Measurements from ENCODE around the gene PACS2. TPM values are rescaled to one million over a fixed set of nuclear protein-coding genes. Genes with fewer than 3 reads are reported as not detected.

PACS2 gene
- total RNA-seq, 4 donors from 2014 or later, result 61.5 to 91.1 (median 74.7) TPM

- Histone ChIP-seq H3K4me1 (peaks cover 0 to 82% (median 31%) of the 10 kb centered on the region in 3 donors), H3K4me3 (no peak overlapping the region), H3K27me3 (no peaks in the 10 kb centered on the region), H3K36me3 (no peaks in the 10 kb centered on the region), H3K9me3 (no peaks in the 10 kb centered on the region), H3K27ac (peak overlapping the region; percentile 29 to 78 (median 68))
- WGBS, 2 donors (ENCODE audit: low coverage in 1 of 2), result 20 to 22% methylated on average over 8 to 12 of the region's 20 CpGs
- peak; percentile 26 for ATAC-seq
- TF ChIP-seq POLR2A (IDR thresholded peaks at IDR 0.05), result no peak
- TF ChIP-seq, protein P1, sequence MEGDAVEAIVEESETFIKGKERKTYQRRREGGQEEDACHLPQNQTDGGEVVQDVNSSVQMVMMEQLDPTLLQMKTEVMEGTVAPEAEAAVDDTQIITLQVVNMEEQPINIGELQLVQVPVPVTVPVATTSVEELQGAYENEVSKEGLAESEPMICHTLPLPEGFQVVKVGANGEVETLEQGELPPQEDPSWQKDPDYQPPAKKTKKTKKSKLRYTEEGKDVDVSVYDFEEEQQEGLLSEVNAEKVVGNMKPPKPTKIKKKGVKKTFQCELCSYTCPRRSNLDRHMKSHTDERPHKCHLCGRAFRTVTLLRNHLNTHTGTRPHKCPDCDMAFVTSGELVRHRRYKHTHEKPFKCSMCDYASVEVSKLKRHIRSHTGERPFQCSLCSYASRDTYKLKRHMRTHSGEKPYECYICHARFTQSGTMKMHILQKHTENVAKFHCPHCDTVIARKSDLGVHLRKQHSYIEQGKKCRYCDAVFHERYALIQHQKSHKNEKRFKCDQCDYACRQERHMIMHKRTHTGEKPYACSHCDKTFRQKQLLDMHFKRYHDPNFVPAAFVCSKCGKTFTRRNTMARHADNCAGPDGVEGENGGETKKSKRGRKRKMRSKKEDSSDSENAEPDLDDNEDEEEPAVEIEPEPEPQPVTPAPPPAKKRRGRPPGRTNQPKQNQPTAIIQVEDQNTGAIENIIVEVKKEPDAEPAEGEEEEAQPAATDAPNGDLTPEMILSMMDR (IDR thresholded peaks at IDR 0.05), result no peak
- TF ChIP-seq POLR2AphosphoS5 (IDR thresholded peaks at IDR 0.05), result no peak
- no peak for TF ChIP-seq EP300 (IDR thresholded peaks at IDR 0.05)
These were observed 26.5 kb downstream of the PACS2 start for GRCh38 chr14:105340821-105341733.

GRCh38 chr14:105343194-105343593, 28.6 kb downstream of the PACS2 start:
- Histone ChIP-seq H3K4me3 (no peak overlapping the region), H3K36me3 (peaks cover 0 to under 1% of the 10 kb centered on the region in 2 donors), H3K27ac (peak overlapping the region in 1 of 4 donors; percentile 64), H3K27me3 (no peaks in the 10 kb centered on the region), H3K9me3 (no peaks in the 10 kb centered on the region), H3K4me1 (peaks cover 0 to 78% (median 25%) of the 10 kb centered on the region in 3 donors)
- ATAC-seq, result no peak
- 49 to 70% methylated on average over 6 to 7 of the region's 7 CpGs for WGBS, 2 donors (ENCODE audit: low coverage in 1 of 2)
- TF ChIP-seq POLR2A (IDR thresholded peaks at IDR 0.05), result no peak
- no peak for TF ChIP-seq POLR2AphosphoS5 (IDR thresholded peaks at IDR 0.05)
- TF ChIP-seq, protein P1 (IDR thresholded peaks at IDR 0.05), result no peak
- TF ChIP-seq EP300 (IDR thresholded peaks at IDR 0.05), result no peak

- no peak for TF ChIP-seq POLR2A (IDR thresholded peaks at IDR 0.05)
- TF ChIP-seq POLR2AphosphoS5 (IDR thresholded peaks at IDR 0.05), result no peak
- TF ChIP-seq EP300 (IDR thresholded peaks at IDR 0.05), result no peak
- TF ChIP-seq, protein P1 (IDR thresholded peaks at IDR 0.05), result no peak
- 66 to 88% methylated on average over 5 to 6 of the region's 13 CpGs for WGBS, 2 donors (ENCODE audit: low coverage in 1 of 2)
- Histone ChIP-seq H3K4me3 (no peak overlapping the region), H3K36me3 (peaks cover 0 to 28% of the 10 kb centered on the region in 2 donors), H3K4me1 (peaks cover 0 to 53% (median 11%) of the 10 kb centered on the region in 3 donors), H3K27ac (no peak overlapping the region), H3K27me3 (no peaks in the 10 kb centered on the region), H3K9me3 (no peaks in the 10 kb centered on the region)
- no peak for ATAC-seq
These were observed 31.6 kb downstream of the PACS2 start for GRCh38 chr14:105346200-105346533.

DNA sequence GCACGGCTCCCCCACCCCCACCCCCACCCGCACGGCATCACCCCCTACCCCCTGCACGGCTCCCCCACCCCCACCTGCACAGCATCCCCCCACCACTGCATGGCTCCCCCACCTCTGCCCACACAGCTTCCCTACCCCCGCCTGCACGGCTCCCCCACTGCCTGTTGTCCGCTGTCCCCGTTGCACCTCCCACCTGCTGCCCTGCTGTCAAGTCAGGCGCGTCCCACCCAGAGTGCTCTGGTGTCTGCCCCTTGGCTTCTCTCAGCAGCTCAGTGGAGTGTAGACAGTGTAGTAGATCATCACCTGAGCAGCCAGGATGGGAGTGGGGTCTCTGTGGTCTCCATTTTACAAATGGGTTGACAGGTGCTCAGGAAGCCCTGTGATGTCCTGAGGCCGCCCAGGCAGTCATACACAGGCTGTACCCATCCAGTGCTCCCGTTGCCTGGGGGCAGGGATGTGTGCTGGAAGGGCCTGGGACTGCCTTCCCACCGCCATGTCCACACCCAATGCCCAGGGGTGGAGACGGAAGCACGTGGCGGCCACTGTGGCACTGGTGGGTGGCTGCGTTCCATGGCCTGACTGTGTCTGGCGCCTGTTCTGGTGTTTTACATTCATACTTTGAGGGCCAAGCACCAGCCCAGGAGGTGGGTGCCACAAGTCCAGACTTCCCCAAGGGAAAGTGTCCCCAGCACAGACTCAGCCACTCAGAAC, 32.5 kb downstream of the PACS2 start:
- TF ChIP-seq EP300 (IDR thresholded peaks at IDR 0.05) (no peak), POLR2AphosphoS5 (IDR thresholded peaks at IDR 0.05) (no peak), POLR2A (IDR thresholded peaks at IDR 0.05) (no peak)
- TF ChIP-seq, protein P1 (IDR thresholded peaks at IDR 0.05), result no peak
- WGBS, 2 donors (ENCODE audit: low coverage in 1 of 2), result no CpG with 5 or more reads among the region's 18 CpGs
- Histone ChIP-seq H3K36me3 (peaks cover 0 to 28% of the 10 kb centered on the region in 2 donors), H3K4me1 (peaks cover 0 to 50% (median 8%) of the 10 kb centered on the region in 3 donors), H3K9me3 (no peaks in the 10 kb centered on the region), H3K27me3 (no peaks in the 10 kb centered on the region), H3K27ac (no peak overlapping the region), H3K4me3 (no peak overlapping the region)
- ATAC-seq, result no peak
